Upper lobe of right lung (tissue), 1 donor: Measurements from ENCODE around the gene BPIFB1. TPM values are rescaled to one million over a fixed set of nuclear protein-coding genes. Genes with fewer than 3 reads are reported as not detected.

Source experiments
- ATAC-seq: fragments of 200-7000 bp; cut with Tn5 transposase; one replicate; pipeline ENCODE4 v1.9.1; 2020; ENCODE audit warnings: mild to moderate bottlenecking, moderate library complexity
- DNase-seq: peaks from one replicate; pipeline ENCODE4 v3.0.0-alpha.2; 2020
- H3K27ac ChIP-seq: fragments of 200-600 bp; one replicate; pipeline ENCODE4 v1.8.0; 2022
- H3K27me3 ChIP-seq: fragments of 200-600 bp; one replicate; pipeline ENCODE4 v1.8.0; 2022; ENCODE audit warnings: mild to moderate bottlenecking
- H3K36me3 ChIP-seq: fragments of 200-600 bp; one replicate; pipeline ENCODE4 v1.8.0; 2022
- H3K4me1 ChIP-seq: fragments of 200-600 bp; one replicate; pipeline ENCODE4 v1.8.0; 2022
- H3K4me3 ChIP-seq: fragments of 200-600 bp; one replicate; pipeline ENCODE4 v1.8.0; 2022; ENCODE audit warnings: mild to moderate bottlenecking
- H3K9me3 ChIP-seq: fragments of 200-600 bp; one replicate; pipeline ENCODE4 v1.8.0; 2022
- intact Hi-C: fragments of 100-400 bp; cut with DNase I; formaldehyde crosslinking; loops from one replicate; pipeline ENCODE4 v1.11.0; 2022
- total RNA-seq: library from RNA; stranded (reverse); fragmentation: NEBNext Ultra II Directional; extraction: Animal tissue kit (Norgen Biotek cat#: 25700); gene quantifications from one replicate; pipeline ENCODE4 v1.2.1, GENCODE V29; 2021
- TF ChIP-seq, protein P1 (sequence below): fragments of 200-600 bp; IDR thresholded peaks from one replicate; pipeline ENCODE4 v1.8.0; 2022; ENCODE audit warnings: antibody characterized with exemption
- donor health status: DM: no; HTN: yes; CAD: no; lungs with severe emphysema.

The BPIFB1 gene
- total RNA-seq, 1 donor from 2014 or later: 0.67 TPM

DNA sequence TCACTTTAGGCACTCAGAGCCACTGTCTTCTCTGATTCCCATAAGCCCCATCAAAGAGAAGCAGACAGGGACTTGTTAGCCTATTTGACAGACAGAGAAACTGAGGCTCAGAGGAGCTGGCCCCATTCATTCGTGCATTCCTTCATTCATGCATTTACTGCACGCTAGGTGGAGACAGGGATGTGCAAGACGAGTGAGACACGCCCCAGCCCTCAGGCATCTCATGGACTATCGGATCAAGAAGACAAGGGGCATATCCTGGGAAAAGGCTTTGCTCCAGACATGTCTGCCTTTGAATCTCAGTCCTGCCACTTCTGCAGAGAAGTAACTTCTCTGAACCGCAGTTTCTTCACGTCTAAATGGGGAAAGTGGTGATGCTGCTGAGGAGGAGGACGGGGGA is 54.1 kb downstream of the BPIFB1 start:
- DNase-seq (no peak), ATAC-seq (no peak)
- Histone ChIP-seq H3K27ac (no peak overlapping the region), H3K4me3 (no peak overlapping the region), H3K36me3 (no peaks in the 10 kb centered on the region), H3K4me1 (no peaks in the 10 kb centered on the region), H3K9me3 (no peaks in the 10 kb centered on the region), H3K27me3 (no peaks in the 10 kb centered on the region)
- intact Hi-C loops: no loop called here
- TF ChIP-seq, protein P1, sequence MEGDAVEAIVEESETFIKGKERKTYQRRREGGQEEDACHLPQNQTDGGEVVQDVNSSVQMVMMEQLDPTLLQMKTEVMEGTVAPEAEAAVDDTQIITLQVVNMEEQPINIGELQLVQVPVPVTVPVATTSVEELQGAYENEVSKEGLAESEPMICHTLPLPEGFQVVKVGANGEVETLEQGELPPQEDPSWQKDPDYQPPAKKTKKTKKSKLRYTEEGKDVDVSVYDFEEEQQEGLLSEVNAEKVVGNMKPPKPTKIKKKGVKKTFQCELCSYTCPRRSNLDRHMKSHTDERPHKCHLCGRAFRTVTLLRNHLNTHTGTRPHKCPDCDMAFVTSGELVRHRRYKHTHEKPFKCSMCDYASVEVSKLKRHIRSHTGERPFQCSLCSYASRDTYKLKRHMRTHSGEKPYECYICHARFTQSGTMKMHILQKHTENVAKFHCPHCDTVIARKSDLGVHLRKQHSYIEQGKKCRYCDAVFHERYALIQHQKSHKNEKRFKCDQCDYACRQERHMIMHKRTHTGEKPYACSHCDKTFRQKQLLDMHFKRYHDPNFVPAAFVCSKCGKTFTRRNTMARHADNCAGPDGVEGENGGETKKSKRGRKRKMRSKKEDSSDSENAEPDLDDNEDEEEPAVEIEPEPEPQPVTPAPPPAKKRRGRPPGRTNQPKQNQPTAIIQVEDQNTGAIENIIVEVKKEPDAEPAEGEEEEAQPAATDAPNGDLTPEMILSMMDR: no peak

- TF ChIP-seq, protein P1: no peak
- intact Hi-C loops: no loop called here
- no peaks in the 10 kb centered on the region for H3K9me3 ChIP-seq
- H3K4me3 ChIP-seq: no peak overlapping the region
- ATAC-seq: no peak
- no peaks in the 10 kb centered on the region for H3K4me1 ChIP-seq
- no peak overlapping the region for H3K27ac ChIP-seq
- no peaks in the 10 kb centered on the region for H3K27me3 ChIP-seq
- no peak for DNase-seq
- no peaks in the 10 kb centered on the region for H3K36me3 ChIP-seq
These were observed 54.6 kb downstream of the BPIFB1 start for GRCh38 chr20:33337531-33338165.

- Histone ChIP-seq H3K27ac (no peak overlapping the region), H3K27me3 (no peaks in the 10 kb centered on the region), H3K4me1 (no peaks in the 10 kb centered on the region), H3K36me3 (no peaks in the 10 kb centered on the region), H3K9me3 (no peaks in the 10 kb centered on the region), H3K4me3 (no peak overlapping the region)
- DNase-seq (no peak), ATAC-seq (no peak)
- intact Hi-C loops: no loop called here
- TF ChIP-seq, protein P1: no peak
These were observed 55.6 kb downstream of the BPIFB1 start for GRCh38 chr20:33338467-33339258.

GRCh38 chr20:33339515-33340058 is 56.6 kb downstream of the BPIFB1 start:
- H3K27ac ChIP-seq: no peak overlapping the region
- ATAC-seq: no peak
- no peak for DNase-seq
- intact Hi-C loops: no loop called here
- TF ChIP-seq, protein P1: no peak
- no peak overlapping the region for H3K4me3 ChIP-seq
- H3K36me3 ChIP-seq: no peaks in the 10 kb centered on the region
- no peaks in the 10 kb centered on the region for H3K27me3 ChIP-seq
- H3K9me3 ChIP-seq: no peaks in the 10 kb centered on the region
- H3K4me1 ChIP-seq: no peaks in the 10 kb centered on the region

DNA sequence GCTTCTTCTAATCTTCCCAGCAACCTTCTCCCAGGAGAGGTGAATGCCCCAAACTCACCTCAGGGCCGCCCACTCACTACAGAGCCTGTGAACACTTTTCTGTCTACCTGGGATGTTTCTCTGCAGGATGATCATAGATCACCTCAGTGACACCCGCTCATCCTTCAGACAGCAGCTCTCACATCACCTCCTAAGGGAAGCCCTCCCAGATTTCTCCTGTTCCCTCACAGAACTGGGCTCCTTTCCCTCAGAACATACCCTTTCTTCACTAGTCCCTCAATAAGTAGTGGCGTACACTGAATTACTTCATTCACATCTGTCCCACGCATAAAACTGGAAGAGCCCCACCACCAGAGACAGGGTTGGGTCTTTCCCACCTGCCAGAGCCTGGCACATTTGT is 60.5 kb downstream of the BPIFB1 start:
- no peak overlapping the region for H3K4me3 ChIP-seq
- DNase-seq (no peak), ATAC-seq (no peak)
- intact Hi-C loops: no loop called here
- no peaks in the 10 kb centered on the region for H3K4me1 ChIP-seq
- H3K27ac ChIP-seq: no peak overlapping the region
- no peaks in the 10 kb centered on the region for H3K27me3 ChIP-seq
- no peaks in the 10 kb centered on the region for H3K36me3 ChIP-seq
- TF ChIP-seq, protein P1: no peak
- H3K9me3 ChIP-seq: no peaks in the 10 kb centered on the region
